GM18907 (cell line): ENCODE data around the gene CEL.

Experiments used
- ATAC-seq: cut with Tn5 transposase; IDR thresholded peaks from one replicate; pipeline ENCODE4 v1.9.1; 2021; ENCODE audit warnings: mild to moderate bottlenecking, moderate library complexity; ENCODE audit not compliant: unreplicated experiment

CEL gene

DNA sequence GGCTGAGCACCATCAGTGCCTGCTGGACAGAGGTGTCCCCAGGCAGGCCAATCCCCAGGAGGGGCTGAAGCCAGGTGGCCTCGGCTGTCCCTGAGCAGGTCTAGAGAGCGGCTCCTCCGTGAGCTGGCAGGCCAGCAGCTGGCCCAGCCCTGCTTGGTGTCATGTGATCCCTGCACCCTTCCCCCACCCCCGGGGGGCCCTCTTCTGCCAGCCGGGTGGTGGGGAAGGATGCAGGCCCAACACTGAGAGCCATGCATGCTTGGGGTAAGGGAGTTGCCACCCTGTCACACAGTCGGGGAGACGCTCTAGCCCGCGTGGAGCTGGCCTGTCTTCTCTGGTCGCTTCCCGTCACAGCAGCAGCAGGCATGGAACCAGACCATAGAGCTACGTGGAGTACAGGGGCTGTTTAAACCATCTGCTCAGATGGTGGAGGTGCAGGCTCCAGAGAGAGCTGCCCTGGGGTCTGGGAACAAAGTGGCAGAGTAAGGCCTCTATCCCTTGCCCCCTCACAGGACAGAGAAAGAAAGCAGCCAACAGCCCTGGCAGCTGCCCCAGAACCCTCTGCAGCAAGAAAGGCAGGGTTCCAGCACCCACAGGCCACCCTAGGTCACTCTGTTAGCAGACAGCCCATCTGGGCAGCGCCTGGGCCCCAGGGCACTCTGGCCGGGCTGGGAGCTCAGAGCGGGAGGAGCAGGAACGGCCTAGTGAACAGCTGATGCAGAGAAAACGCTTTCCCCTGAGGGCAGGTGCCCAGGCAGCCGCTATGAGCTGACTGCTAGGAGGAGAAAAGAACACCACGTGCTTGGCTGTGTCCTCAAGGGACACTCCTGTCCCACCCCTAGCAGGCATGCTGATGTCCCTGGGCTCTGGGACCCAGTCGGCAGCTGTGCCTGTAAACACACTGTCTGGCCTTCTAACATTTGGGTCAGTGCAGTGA lies 52.4 kb downstream of the CEL start:
- no peak for ATAC-seq

DNA sequence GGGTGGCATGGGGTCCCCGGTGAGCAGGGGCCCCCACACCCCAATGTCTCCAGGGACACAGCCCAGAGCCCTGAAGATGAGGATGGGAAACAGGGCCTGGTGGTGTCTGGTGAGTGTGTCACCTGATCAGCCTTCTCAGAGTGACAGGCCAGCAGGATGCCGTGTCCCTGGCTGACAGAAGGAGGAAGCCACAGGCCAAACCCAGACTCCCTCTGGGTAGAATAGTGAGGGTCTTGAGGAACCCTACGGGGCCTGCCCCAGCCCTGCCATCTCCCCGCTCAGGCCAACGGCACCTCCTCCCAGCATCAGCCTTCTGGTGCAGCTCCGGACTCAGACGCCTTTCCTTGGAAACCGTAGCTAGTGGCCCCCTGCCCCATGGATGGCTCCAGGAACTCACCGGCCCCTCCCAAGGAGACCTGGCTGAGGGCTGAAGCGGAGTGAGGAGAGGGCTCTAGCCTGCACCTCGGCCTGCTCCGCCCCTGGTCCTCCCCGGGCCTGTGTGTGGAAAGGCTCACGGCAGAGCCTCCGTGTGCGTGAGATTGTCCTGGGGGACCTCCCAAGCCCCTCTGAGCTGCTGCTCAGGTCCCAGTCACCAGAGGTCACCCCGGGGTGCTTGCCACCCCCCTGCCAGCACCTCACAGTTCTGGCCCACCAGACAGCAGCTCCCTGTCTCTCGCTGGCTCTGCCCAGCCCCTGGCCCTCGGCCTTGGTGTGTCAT lies 53.3 kb downstream of the CEL start:
- no peak for ATAC-seq

DNA sequence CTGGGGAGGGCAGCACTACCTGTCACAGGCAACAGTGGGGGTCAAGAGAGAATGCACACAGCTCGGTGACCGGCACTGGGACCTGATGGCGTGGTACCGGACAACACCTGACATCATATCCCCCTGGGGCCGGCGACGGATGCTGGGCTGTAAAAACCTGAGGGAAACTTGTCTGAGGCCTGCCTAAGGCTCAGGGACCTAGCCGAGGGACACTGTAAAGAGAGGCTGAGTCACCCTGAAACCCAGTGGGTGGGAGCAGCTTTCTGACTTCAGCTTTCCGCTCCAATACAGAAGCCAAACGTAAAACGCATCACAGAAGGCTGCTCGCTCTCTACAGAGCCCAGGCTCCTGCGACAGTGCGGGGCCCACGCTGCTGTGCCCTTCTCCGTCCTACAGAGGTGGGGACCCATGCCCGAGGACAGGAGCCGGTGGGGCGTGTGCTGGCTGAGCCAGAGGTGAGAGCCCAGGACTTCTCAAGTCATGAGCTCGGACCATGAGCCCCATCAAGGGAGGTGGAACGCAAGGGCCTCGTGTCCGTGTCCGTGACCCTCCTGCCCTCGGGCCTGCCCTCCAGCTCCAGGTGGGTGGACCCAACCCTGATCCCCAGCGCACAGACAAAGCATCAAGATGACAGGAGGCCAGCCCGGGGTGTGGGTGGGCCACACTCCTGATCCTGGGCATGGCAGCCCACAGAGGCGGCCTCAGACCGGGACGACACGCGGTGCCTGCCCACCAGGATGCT lies 54.0 kb downstream of the CEL start:
- ATAC-seq: peak; percentile 53

DNA sequence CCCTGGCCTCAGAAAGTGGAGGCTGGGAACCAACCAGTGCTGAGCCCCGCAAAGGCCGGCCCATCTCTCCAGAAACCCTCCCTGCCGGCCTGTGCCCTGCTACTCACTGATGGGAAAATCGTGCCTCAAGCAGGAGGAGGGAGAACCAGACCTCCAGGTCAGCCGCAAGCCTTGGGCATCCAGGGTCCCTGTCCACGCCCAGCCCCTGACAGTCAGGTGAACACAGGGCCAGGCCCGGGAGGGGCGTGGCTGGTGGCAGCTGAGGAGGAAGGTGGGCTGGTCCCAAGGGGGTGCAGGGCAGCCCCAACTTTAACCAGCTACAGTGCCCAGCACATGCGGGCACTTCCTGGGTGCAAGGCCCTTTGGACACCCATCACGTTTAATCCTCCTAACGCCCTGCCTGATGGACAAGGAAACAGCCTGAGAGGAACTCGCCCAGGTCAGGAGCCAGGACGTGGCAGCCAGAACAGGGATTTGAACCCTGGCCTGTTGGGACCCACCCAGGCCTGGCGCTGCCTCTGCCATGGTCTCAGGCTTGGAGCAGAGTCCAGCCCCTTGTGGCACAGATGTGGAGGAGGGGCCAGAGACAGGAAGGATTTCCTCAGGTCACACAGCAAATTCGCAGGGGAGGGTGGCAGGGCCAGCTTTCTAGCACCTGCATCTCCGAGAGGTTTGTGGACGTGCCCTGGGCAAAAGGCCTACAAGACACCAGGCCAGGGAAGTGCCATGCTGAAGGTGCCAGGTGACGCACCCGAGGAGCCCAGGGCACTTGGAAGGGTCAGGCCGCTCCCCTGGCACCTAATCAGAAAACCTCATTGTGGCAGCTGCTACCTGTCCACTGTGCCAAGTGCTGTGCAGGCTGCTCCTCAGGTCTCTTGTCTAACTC lies 54.8 kb downstream of the CEL start:
- ATAC-seq: no peak

DNA sequence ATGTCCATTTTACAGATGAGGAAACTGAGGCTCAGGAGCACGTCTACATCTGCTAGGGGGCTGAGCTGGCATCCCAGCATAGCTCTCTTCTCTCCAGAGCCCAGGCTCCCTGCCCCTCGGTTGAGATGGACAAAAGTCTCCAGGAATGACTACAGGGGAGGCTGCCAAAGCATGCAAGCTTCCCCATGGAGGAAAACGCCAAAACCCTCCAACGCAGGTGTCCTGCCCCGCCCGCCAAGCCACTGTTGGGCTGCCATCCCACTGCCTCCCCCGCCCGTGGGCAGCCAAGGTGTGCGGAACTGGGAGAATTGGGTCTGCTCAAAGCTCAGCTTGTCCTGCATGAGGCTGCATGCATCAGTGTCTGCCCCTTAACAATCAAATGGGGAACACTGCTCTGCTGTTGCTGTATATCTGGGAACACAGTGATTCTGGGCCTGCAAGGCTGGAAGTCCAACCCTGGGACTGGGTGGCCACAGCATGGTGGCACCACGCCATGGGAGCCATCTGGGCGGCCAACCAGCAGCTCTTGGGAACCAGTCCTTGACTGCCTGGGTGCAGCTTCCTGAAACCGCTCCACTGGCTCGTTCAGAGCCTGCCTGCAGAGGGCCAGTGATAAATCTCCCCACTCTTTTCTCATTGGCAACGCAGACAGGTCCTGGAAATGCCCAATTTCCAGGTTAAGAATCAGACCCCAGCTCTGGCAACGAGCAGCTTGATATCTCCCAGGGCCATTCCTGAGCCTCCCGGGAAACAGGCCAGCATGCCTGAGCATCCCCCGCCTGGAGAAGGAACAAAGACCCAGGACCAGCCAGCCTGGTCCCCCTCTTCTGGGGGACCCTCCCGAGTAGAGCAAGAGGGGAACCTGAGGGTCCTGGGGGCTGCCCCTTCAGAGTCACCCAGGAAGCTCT lies 55.7 kb downstream of the CEL start:
- ATAC-seq: no peak

DNA sequence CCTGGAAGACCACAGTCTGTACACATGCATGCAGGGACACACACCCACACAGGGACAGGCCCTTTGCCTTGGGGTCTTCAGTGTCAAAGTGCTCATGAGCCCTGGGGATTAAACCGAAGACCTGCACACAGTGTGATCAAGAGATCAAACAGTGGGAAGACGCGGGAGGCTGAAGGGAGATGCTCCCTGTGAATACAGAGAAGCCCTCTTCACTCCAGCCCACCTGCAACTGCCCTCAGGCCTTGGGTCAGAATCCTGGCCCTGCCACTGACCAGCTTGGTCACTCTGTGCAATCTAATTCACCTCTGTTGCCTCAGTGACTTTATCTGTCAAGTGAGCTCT lies 56.4 kb downstream of the CEL start:
- no peak for ATAC-seq

DNA sequence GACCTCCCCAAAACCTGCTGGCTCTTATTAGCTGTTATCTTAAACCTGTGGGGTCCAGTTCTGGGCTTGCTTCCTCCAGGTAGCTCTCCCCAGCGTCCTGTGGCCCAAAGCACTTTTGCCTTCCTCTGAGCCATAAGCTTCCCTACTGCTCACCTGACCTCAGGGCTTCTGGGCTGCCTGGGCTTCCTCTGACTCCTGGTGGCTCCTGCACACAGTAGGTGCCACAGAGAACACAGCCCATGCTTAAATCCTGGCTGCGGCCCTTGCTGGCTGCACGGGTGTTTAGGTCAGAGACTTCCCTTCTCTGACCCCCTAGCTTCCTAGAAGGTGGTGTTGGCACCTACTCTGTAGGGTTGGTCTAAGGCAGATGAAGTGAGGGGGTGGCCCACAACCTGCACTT lies 56.8 kb downstream of the CEL start:
- no peak for ATAC-seq

DNA sequence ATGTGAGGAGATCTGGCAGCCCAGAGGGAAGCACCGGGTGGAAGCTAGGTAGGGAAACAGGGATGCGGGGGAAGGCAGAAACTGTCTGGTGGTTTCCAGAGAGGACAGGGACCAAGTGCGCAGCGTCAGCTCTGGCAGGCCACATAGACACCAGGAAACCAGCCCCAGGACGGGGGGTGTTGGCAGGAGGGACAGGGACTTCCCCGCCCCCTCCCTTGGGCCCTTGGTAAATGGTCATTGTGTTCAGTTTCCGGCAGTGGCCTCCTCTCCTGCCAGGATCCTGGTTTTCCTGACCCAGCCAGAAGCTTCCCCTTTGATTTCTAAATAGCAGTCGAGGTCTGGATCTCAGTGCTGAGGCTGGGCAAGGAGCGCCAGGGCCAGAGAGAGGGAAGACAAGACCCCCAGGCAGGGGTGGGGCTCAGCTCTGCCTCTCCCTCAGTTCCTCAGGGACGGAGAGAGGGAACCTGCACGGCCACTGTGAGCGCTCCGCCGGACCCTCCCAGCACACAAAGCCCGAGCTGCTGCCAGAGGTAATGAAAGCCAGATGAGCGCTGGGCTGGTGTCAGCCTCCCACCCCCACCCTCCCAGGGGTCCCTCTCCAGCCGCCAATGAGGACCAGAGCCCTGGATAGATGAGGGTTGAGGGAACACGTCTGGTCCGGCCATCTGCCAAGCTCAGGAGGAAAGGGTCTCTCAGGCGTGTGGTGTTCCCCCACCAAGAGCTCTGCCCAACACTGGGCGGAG lies 57.5 kb downstream of the CEL start:
- no peak for ATAC-seq

DNA sequence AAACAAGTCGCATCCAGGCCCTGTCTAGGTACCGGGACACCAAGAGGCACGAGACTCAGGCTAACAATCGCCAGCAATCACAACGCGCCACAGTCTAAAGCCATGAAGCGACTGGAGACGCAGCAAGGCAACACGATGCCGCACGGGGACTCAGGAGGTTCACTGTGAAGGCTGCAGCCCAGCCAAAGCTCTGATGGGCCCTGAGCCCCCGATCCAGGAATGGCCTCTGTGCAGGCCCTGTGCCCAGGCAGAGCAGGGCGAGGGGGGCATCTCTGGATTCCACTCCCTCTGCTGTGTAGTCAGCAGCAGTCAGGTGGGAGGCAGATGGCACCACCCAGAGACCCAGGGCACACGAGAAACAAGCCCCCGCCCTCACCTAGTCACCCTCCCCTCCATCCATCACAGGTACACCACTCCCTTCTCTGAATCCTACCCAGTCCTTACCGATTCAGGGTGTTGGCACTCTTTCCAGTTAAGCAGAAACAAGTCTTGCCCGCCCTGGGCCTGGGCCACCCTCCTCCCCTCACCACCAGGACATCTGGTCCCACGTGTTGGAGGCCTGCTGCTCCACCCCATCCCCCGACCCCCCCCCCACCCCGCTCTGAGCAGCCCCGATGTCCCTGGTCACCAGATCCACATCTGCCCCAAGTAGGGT lies 58.2 kb downstream of the CEL start:
- ATAC-seq: no peak

DNA sequence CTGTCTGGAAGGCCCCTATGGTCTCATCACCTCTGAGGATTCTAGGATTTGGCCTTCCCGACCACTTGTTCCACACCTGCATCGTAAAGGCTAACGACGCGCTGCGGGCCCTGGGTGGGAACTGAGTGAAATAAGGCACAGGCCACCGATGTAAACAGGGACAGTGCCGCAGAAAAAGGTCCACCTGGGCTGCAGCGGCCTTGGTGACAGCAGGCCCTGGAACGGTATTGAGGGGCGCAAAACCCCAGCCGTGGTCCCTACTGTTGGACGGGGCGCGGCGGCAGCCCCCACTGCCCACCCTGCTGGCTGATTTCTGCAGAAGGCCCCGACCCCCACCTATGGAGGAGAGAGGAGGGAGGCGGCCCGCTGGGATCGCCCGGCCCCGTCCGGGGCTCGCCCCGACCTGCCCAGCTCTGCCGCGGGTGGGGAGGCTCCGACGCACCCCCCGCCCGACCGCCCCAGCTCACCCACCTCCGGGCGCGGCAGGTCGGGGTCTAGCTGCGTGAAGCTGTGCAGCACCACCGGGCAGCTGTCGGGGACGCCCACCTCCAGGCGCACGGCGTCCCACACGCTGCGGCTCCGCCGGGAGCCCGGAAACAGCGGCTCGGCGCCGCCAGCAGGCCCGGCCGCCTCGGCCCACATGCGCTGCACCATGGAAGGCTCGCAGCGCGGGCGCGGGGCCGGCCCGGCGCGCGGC lies 58.9 kb downstream of the CEL start:
- no peak for ATAC-seq
